GM21528 (cell line): Measurements from ENCODE around the gene PTPRT.
"Not testable (repeated sequence)": the region's sequence is repeated elsewhere in the genome, so short reads cannot be mapped to it uniquely, and the experiment has no call there.

ENCODE experiments used
- ATAC-seq: cut with Tn5 transposase; IDR thresholded peaks from one replicate; pipeline ENCODE4 v1.9.1; 2021; ENCODE audit warnings: mild to moderate bottlenecking, moderate library complexity; ENCODE audit not compliant: unreplicated experiment, low FRiP score

Gene PTPRT

GRCh38 chr20:43187476-43188233 lies 2.1 kb downstream of the PTPRT start:
- ATAC-seq = no peak

GRCh38 chr20:43186312-43186711 lies 3.4 kb downstream of the PTPRT start:
- ATAC-seq = no peak

GRCh38 chr20:43185901-43186300 lies 3.8 kb downstream of the PTPRT start:
- ATAC-seq = no peak

- ATAC-seq = no peak
These were observed 6.1 kb downstream of the PTPRT start for GRCh38 chr20:43183536-43184070.

GRCh38 chr20:43178080-43178479 lies 11.6 kb downstream of the PTPRT start:
- no peak for ATAC-seq

- no peak for ATAC-seq
These were observed 13.0 kb downstream of the PTPRT start for GRCh38 chr20:43176726-43177125.

- no peak for ATAC-seq
These were observed 17.8 kb downstream of the PTPRT start for GRCh38 chr20:43171930-43172329.

- ATAC-seq = no peak
These were observed 18.9 kb downstream of the PTPRT start for GRCh38 chr20:43170771-43171170.

GRCh38 chr20:43167615-43168014 lies 22.1 kb downstream of the PTPRT start:
- ATAC-seq = no peak

GRCh38 chr20:43167021-43167420 lies 22.7 kb downstream of the PTPRT start:
- no peak for ATAC-seq

GRCh38 chr20:43165611-43166010 lies 24.1 kb downstream of the PTPRT start:
- no peak for ATAC-seq

GRCh38 chr20:43164736-43165135 lies 25.0 kb downstream of the PTPRT start:
- not testable (repeated sequence) for ATAC-seq

GRCh38 chr20:43161716-43162115 lies 28.0 kb downstream of the PTPRT start:
- ATAC-seq = no peak

- no peak for ATAC-seq
These were observed 28.8 kb downstream of the PTPRT start for GRCh38 chr20:43160941-43161340.

GRCh38 chr20:43159994-43160393 lies 29.7 kb downstream of the PTPRT start:
- no peak for ATAC-seq

GRCh38 chr20:43155366-43156100 lies 34.2 kb downstream of the PTPRT start:
- ATAC-seq = no peak

GRCh38 chr20:43151901-43152300 lies 37.8 kb downstream of the PTPRT start:
- ATAC-seq = no peak

GRCh38 chr20:43151256-43151655 lies 38.5 kb downstream of the PTPRT start:
- ATAC-seq = no peak

- ATAC-seq = no peak
These were observed 49.0 kb downstream of the PTPRT start for GRCh38 chr20:43140726-43141125.

GRCh38 chr20:43138061-43138770 lies 51.5 kb downstream of the PTPRT start:
- ATAC-seq = no peak

- ATAC-seq = no peak
These were observed 52.5 kb downstream of the PTPRT start for GRCh38 chr20:43137160-43137559.
